Upper lobe of left lung (tissue), 4 donors: ENCODE results near the gene CYP4B1.

Experiments used
- POLR2A ChIP-seq, 4 donors: fragments of 450-650 bp; IDR thresholded peaks; one replicate each; pipeline ENCODE4 v1.5.1; 2016 to 2017; ENCODE audit warnings: antibody characterized with exemption in 4 of 4, mild to moderate bottlenecking in 2 of 4
- TF ChIP-seq, protein P1 (sequence below), 6 experiments: fragments of 450-650 bp in 4 of 6; fragments of 200-600 bp in 2 of 6; sonication (generic) in 2 of 6; IDR thresholded peaks; one replicate each; pipeline ENCODE4 v1.5.1; 2016 to 2019; ENCODE audit warnings: antibody characterized with exemption in 6 of 6

DNA sequence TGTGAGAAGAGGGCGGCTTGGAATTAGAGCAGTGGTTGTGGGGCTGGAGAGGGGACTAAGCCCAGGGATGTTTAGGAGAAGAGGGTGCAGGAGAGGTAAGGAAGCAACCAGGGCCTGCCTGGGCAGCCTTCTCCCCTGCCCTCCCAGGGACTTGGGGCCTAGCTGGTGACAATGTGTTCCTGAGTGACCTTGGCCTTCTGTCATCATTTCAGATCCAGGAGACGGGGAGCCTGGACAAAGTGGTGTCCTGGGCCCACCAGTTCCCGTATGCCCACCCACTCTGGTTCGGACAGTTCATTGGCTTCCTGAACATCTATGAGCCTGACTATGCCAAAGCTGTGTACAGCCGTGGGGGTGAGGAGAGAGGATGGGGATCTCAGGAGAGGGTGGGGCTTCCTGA, 11.8 kb downstream of the CYP4B1 start:
- TF ChIP-seq POLR2A (IDR thresholded peaks at IDR 0.05), result no peak
- TF ChIP-seq, protein P1, sequence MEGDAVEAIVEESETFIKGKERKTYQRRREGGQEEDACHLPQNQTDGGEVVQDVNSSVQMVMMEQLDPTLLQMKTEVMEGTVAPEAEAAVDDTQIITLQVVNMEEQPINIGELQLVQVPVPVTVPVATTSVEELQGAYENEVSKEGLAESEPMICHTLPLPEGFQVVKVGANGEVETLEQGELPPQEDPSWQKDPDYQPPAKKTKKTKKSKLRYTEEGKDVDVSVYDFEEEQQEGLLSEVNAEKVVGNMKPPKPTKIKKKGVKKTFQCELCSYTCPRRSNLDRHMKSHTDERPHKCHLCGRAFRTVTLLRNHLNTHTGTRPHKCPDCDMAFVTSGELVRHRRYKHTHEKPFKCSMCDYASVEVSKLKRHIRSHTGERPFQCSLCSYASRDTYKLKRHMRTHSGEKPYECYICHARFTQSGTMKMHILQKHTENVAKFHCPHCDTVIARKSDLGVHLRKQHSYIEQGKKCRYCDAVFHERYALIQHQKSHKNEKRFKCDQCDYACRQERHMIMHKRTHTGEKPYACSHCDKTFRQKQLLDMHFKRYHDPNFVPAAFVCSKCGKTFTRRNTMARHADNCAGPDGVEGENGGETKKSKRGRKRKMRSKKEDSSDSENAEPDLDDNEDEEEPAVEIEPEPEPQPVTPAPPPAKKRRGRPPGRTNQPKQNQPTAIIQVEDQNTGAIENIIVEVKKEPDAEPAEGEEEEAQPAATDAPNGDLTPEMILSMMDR (IDR thresholded peaks at IDR 0.05), result no peak
